GF-D8 (cell line): ENCODE data around the gene DNAH17.
"Not testable (repeated sequence)": the region's sequence is repeated elsewhere in the genome, so short reads cannot be mapped to it uniquely, and the experiment has no call there.

Experiments
- DNase-seq: peaks from one replicate; lab custom pipeline; 2025; lab: John Stamatoyannopoulos, UW

Gene DNAH17

GRCh38 chr17:78476149-78476548 lies 101.0 kb downstream of the DNAH17 start:
- DNase-seq = no peak

GRCh38 chr17:78475211-78475610 lies 102.0 kb downstream of the DNAH17 start:
- no peak for DNase-seq

- DNase-seq = no peak
Observed at GRCh38 chr17:78474614-78475146, 102.5 kb downstream of the DNAH17 start.

- DNase-seq = no peak
Observed at GRCh38 chr17:78473951-78474613, 103.1 kb downstream of the DNAH17 start.

GRCh38 chr17:78472035-78472905 lies 104.9 kb downstream of the DNAH17 start:
- DNase-seq = no peak

- no peak for DNase-seq
Observed at GRCh38 chr17:78471635-78472034, 105.6 kb downstream of the DNAH17 start.

GRCh38 chr17:78469443-78469842 lies 107.8 kb downstream of the DNAH17 start:
- DNase-seq = no peak

GRCh38 chr17:78468366-78468765 lies 108.8 kb downstream of the DNAH17 start:
- DNase-seq = no peak

- no peak for DNase-seq
Observed at GRCh38 chr17:78466786-78467715, 110.1 kb downstream of the DNAH17 start.

- DNase-seq = not testable (repeated sequence)
Observed at GRCh38 chr17:78466109-78466785, 110.9 kb downstream of the DNAH17 start.

- DNase-seq = no peak
Observed at GRCh38 chr17:78462148-78462547, 115.0 kb downstream of the DNAH17 start.

- DNase-seq = no peak
Observed at GRCh38 chr17:78461799-78462053, 115.5 kb downstream of the DNAH17 start.

- no peak for DNase-seq
Observed at GRCh38 chr17:78460951-78461798, 116.0 kb downstream of the DNAH17 start.

GRCh38 chr17:78460176-78460675 lies 117.0 kb downstream of the DNAH17 start:
- no peak for DNase-seq

- no peak for DNase-seq
Observed at GRCh38 chr17:78459696-78460095, 117.5 kb downstream of the DNAH17 start.

GRCh38 chr17:78458736-78459335 lies 118.4 kb downstream of the DNAH17 start:
- no peak for DNase-seq

GRCh38 chr17:78458091-78458490 lies 119.1 kb downstream of the DNAH17 start:
- DNase-seq = no peak

- DNase-seq = no peak
Observed at GRCh38 chr17:78454346-78454745, 122.8 kb downstream of the DNAH17 start.

- no peak for DNase-seq
Observed at GRCh38 chr17:78451753-78452152, 125.4 kb downstream of the DNAH17 start.

GRCh38 chr17:78450696-78451345 lies 126.4 kb downstream of the DNAH17 start:
- no peak for DNase-seq
